Mammary epithelial cell (primary cell): ENCODE data around the gene H6PD.

Source experiments
- EZH2 ChIP-seq: IDR thresholded peaks from 2 replicates; pipeline ENCODE4 v1.6.1; 2012; ENCODE audit warnings: low read length, inconsistent platforms, borderline replicate concordance
- TF ChIP-seq, protein P1 (sequence below), 2 donors: IDR thresholded peaks in 1 of 2; conservative IDR thresholded peaks in 1 of 2; 2 replicates each; pipeline ENCODE4 v1.5.1; 2011 to 2012; ENCODE audit warnings: inconsistent platforms in 2 of 2, low read length in 2 of 2, mild to moderate bottlenecking in 2 of 2, control low read depth in 1 of 2, low read depth in 1 of 2; ENCODE audit not compliant: insufficient read depth in 1 of 2; ENCODE audit errors: extremely low read depth in 1 of 2

DNA sequence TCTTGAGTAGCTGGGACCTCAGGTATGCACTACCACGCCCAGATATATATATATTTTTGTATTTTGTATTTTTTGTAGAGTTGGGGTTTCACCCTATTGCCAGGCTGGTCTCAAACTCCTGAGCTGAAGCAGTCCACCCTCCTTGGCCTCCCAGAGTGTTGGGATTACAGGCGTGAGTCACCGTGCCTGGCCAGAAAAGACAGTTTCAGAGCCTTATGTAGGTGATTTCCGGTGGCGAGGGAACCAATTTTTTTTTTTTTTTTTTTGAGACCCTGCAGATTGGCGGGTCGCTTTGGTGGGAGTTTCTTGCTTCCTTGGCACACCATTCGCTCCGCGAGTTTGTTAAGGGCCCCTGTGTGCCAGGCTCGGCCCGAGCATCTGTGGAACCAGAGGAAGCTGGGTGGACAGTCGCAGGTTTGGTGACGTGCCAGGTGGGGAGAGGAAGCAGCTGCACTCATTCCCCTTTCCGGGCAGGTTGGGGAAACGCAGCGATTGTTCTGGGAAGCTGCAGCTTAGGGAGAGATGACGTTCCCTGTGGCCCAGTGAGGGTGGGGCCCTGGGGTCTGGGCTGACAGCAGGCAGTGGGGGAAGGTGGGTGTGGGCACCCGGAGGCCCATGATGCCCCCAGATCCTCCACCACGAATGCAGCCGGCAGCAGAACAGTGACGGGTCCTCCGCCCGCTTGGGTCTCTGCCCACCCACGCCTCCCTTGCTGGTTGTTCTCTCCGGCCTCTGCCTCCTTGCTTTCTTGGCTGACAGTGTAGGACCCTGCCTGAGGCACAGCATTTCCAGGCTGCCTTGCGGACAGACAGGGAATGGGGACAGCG is 83.2 kb downstream of the H6PD start:
- TF ChIP-seq, protein P1, sequence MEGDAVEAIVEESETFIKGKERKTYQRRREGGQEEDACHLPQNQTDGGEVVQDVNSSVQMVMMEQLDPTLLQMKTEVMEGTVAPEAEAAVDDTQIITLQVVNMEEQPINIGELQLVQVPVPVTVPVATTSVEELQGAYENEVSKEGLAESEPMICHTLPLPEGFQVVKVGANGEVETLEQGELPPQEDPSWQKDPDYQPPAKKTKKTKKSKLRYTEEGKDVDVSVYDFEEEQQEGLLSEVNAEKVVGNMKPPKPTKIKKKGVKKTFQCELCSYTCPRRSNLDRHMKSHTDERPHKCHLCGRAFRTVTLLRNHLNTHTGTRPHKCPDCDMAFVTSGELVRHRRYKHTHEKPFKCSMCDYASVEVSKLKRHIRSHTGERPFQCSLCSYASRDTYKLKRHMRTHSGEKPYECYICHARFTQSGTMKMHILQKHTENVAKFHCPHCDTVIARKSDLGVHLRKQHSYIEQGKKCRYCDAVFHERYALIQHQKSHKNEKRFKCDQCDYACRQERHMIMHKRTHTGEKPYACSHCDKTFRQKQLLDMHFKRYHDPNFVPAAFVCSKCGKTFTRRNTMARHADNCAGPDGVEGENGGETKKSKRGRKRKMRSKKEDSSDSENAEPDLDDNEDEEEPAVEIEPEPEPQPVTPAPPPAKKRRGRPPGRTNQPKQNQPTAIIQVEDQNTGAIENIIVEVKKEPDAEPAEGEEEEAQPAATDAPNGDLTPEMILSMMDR (conservative IDR thresholded peaks at IDR 0.05 in 1 of 2, IDR thresholded peaks at IDR 0.05 in 1 of 2; ENCODE audit: extremely low read depth in 1 of 2, insufficient read depth in 1 of 2, low read depth in 1 of 2, low read length in 2 of 2), result no peak
- TF ChIP-seq EZH2, result no peak
